Uterus (tissue), 4 donors: ENCODE results near the gene CDC34. TPM values are rescaled to one million over a fixed set of nuclear protein-coding genes. Genes with fewer than 3 reads are reported as not detected.
A peak's percentile ranks its signal among the peaks of the same experiment; 100 is the strongest.

ENCODE experiments used
- DNase-seq, 2 donors: peaks; one replicate each; pipeline ENCODE4 v3.0.0-alpha.2; 2019 to 2020
- H3K27ac ChIP-seq, 2 donors: fragments of 200-600 bp; sonication (generic); 1 replicate in 1 of 2; 2 replicates in 1 of 2; pipeline ENCODE4 v1.5.1; 2016 to 2018
- H3K27me3 ChIP-seq, 2 donors: fragments of 200-600 bp; sonication (generic); one replicate each; pipeline ENCODE4 v1.5.1; 2018 to 2019; ENCODE audit warnings: control low read depth in 1 of 2
- H3K36me3 ChIP-seq, 2 donors: fragments of 200-600 bp; sonication (generic); one replicate each; pipeline ENCODE4 v1.5.1; 2019; ENCODE audit warnings: control low read depth in 1 of 2
- H3K4me1 ChIP-seq, 2 donors: fragments of 200-600 bp; sonication (generic); one replicate each; pipeline ENCODE4 v1.5.1; 2018 to 2019; ENCODE audit warnings: control low read depth in 1 of 2
- H3K4me3 ChIP-seq, 2 donors: fragments of 200-600 bp; sonication (generic); 1 replicate in 1 of 2; 2 replicates in 1 of 2; pipeline ENCODE4 v1.5.1; 2018 to 2019; ENCODE audit warnings: mild to moderate bottlenecking in 1 of 2
- H3K9me3 ChIP-seq, 2 donors: fragments of 200-600 bp; sonication (generic); one replicate each; pipeline ENCODE4 v1.5.1; 2019; ENCODE audit warnings: control low read depth in 1 of 2
- CTCF ChIP-seq, 4 experiments: fragments of 200-600 bp in 2 of 4; fragments of 450-650 bp in 2 of 4; sonication (generic) in 2 of 4; IDR thresholded peaks; one replicate each; pipeline ENCODE4 v1.5.1; 2016 to 2019; ENCODE audit warnings: antibody characterized with exemption in 4 of 4, mild to moderate bottlenecking in 2 of 4, moderate library complexity in 1 of 4
- POLR2A ChIP-seq, 2 donors: fragments of 450-650 bp; IDR thresholded peaks; one replicate each; pipeline ENCODE4 v1.6.1; 2016; ENCODE audit warnings: antibody characterized with exemption in 2 of 2, mild to moderate bottlenecking in 1 of 2, moderate library complexity in 1 of 2
- intact Hi-C: fragments of 100-400 bp; cut with DNase I; formaldehyde crosslinking; loops from one replicate; pipeline ENCODE4 v1.15.1; 2023; ENCODE audit warnings: low total_unique reads
- total RNA-seq, 4 donors: library from RNA; depleted of rRNA in 3 of 4; stranded (reverse); fragments of >200 nt in 3 of 4; gene quantifications; one replicate each; pipeline versions ENCODE4 v1.1.0 to v1.2.4, GENCODE V29; 2014 to 2023
- donor health status: DM: yes; HTN: yes; CAD: no.

The CDC34 gene
- total RNA-seq, 4 donors from 2014 or later: 44.4 to 459 (median 101) TPM

GRCh38 chr19:511101-511851 is 20.3 kb upstream of the CDC34 start:
- peak overlapping the region; percentile 40 to 41 for H3K27ac ChIP-seq
- no peak overlapping the region for H3K4me3 ChIP-seq
- H3K36me3 ChIP-seq: no peaks in the 10 kb centered on the region
- intact Hi-C loops: no loop called here
- peaks cover 0 to 7% of the 10 kb centered on the region in 2 donors for H3K4me1 ChIP-seq
- no peaks in the 10 kb centered on the region for H3K27me3 ChIP-seq
- no peaks in the 10 kb centered on the region for H3K9me3 ChIP-seq
- no peak for TF ChIP-seq CTCF (IDR thresholded peaks at IDR 0.05)
- no peak for TF ChIP-seq POLR2A (IDR thresholded peaks at IDR 0.05)
- no peak for DNase-seq

- no peak overlapping the region for H3K27ac ChIP-seq
- no peak for DNase-seq
- intact Hi-C loops: no loop called here
- H3K36me3 ChIP-seq: no peaks in the 10 kb centered on the region
- H3K4me3 ChIP-seq: no peak overlapping the region
- no peak for TF ChIP-seq POLR2A (IDR thresholded peaks at IDR 0.05)
- no peak for TF ChIP-seq CTCF (IDR thresholded peaks at IDR 0.05)
- no peaks in the 10 kb centered on the region for H3K9me3 ChIP-seq
- peaks cover 0 to 7% of the 10 kb centered on the region in 2 donors for H3K4me1 ChIP-seq
- H3K27me3 ChIP-seq: no peaks in the 10 kb centered on the region
Observed at GRCh38 chr19:512547-513365, 18.8 kb upstream of the CDC34 start.

GRCh38 chr19:513368-514165 is 18.0 kb upstream of the CDC34 start:
- H3K4me1 ChIP-seq: no peaks in the 10 kb centered on the region
- no peaks in the 10 kb centered on the region for H3K36me3 ChIP-seq
- intact Hi-C loops: no loop called here
- TF ChIP-seq POLR2A (IDR thresholded peaks at IDR 0.05) (no peak), CTCF (IDR thresholded peaks at IDR 0.05) (no peak)
- no peak overlapping the region for H3K27ac ChIP-seq
- H3K4me3 ChIP-seq: no peak overlapping the region
- H3K27me3 ChIP-seq: no peaks in the 10 kb centered on the region
- H3K9me3 ChIP-seq: no peaks in the 10 kb centered on the region
- DNase-seq: no peak

- no peak for TF ChIP-seq POLR2A (IDR thresholded peaks at IDR 0.05)
- TF ChIP-seq CTCF (IDR thresholded peaks at IDR 0.05): no peak
- no peaks in the 10 kb centered on the region for H3K36me3 ChIP-seq
- no peaks in the 10 kb centered on the region for H3K27me3 ChIP-seq
- H3K27ac ChIP-seq: no peak overlapping the region
- intact Hi-C loops: no loop called here
- no peaks in the 10 kb centered on the region for H3K4me1 ChIP-seq
- no peak for DNase-seq
- H3K4me3 ChIP-seq: no peak overlapping the region
- no peaks in the 10 kb centered on the region for H3K9me3 ChIP-seq
Observed at GRCh38 chr19:514166-514663, 17.3 kb upstream of the CDC34 start.
